Stomach (tissue), 9 donors: ENCODE results near the gene LDB2. TPM values are rescaled to one million over a fixed set of nuclear protein-coding genes. Genes with fewer than 3 reads are reported as not detected.

Source experiments
- DNase-seq, 2 donors: peaks; one replicate each; pipeline versions ENCODE4 v3.0.0 to v3.0.0-alpha.2; 2013 to 2019
- H3K27ac ChIP-seq, 5 donors: fragments of 200-600 bp in 4 of 5; sonication (generic) in 4 of 5; one replicate each; pipeline ENCODE4 v1.5.1; 2013 to 2019; ENCODE audit warnings: mild to moderate bottlenecking in 1 of 5, moderate library complexity in 1 of 5
- H3K27me3 ChIP-seq, 3 donors: fragments of 200-600 bp; sonication (generic); one replicate each; pipeline ENCODE4 v1.5.1; 2017 to 2019; ENCODE audit warnings: mixed run types in 1 of 3
- H3K36me3 ChIP-seq, 4 donors: fragments of 200-600 bp; sonication (generic); 1 replicate in 3 of 4; 2 replicates in 1 of 4; pipeline ENCODE4 v1.5.1; 2016 to 2019
- H3K4me1 ChIP-seq, 4 donors: fragments of 200-600 bp; sonication (generic); one replicate each; pipeline ENCODE4 v1.5.1; 2016 to 2019
- H3K4me3 ChIP-seq, 4 donors: fragments of 200-600 bp; sonication (generic) in 3 of 4; one replicate each; pipeline ENCODE4 v1.5.1; 2016 to 2019; ENCODE audit warnings: mild to moderate bottlenecking in 1 of 4
- H3K9me3 ChIP-seq, 4 donors: fragments of 200-600 bp; sonication (generic); one replicate each; pipeline ENCODE4 v1.5.1; 2016 to 2019
- EP300 ChIP-seq: sonication (generic); formaldehyde crosslinking; IDR thresholded peaks from one replicate; pipeline ENCODE4 v1.6.1; 2017; ENCODE audit warnings: antibody characterized with exemption
- POLR2A ChIP-seq, 4 donors: fragments of 450-650 bp; IDR thresholded peaks; one replicate each; pipeline ENCODE4 v1.6.1; 2016; ENCODE audit warnings: antibody characterized with exemption in 4 of 4, control low read depth in 2 of 4, mild to moderate bottlenecking in 1 of 4, moderate library complexity in 1 of 4
- POLR2AphosphoS5 ChIP-seq, 3 donors: sonication (generic); formaldehyde crosslinking; IDR thresholded peaks; one replicate each; pipeline ENCODE4 v1.6.1; 2016; ENCODE audit warnings: antibody characterized with exemption in 3 of 3
- whole genome bisulfite sequencing, 5 donors: extraction: QIAGEN DNeasy Blood & Tissue Kit in 3 of 5; methylation state at CpG; one replicate each; pipeline versions ENCODE4 v1.1.5 to v1.1.7; 2013 to 2018; 5-methylcytosine and 5-hydroxymethylcytosine counted together
- intact Hi-C: fragments of 100-400 bp; cut with DNase I; formaldehyde crosslinking; loops from one replicate; pipeline ENCODE4 v1.15.1; 2023; ENCODE audit warnings: low total_unique reads
- polyA plus RNA-seq, 3 donors: library from polyadenylated mRNA; stranded (reverse); fragments of 200-250 nt; gene quantifications; one replicate each; pipeline ENCODE4 v1.2.3, GENCODE V29; 2013
- total RNA-seq, 5 donors: library from RNA; depleted of rRNA; stranded (reverse); fragments of >200 nt; gene quantifications; one replicate each; pipeline versions ENCODE4 v1.1.0 to v1.2.3, GENCODE V29; 2014 to 2016
- TF ChIP-seq, protein P1 (sequence below), 7 experiments: fragments of 450-650 bp in 4 of 7; fragments of 200-600 bp in 3 of 7; sonication (generic) in 3 of 7; IDR thresholded peaks; one replicate each; pipeline ENCODE4 v1.5.1; 2016 to 2019; ENCODE audit warnings: antibody characterized with exemption in 7 of 7, control low read depth in 2 of 7, mild to moderate bottlenecking in 1 of 7
- donor health status: healthy with polysubstance abuse.
- donor health status: Bipolar disorder and iron deficiency.
- donor health status: healthy.

LDB2 gene
- total and polyA plus RNA-seq, 8 donors, result 6.2 to 63.3 (median 12.8) TPM

DNA sequence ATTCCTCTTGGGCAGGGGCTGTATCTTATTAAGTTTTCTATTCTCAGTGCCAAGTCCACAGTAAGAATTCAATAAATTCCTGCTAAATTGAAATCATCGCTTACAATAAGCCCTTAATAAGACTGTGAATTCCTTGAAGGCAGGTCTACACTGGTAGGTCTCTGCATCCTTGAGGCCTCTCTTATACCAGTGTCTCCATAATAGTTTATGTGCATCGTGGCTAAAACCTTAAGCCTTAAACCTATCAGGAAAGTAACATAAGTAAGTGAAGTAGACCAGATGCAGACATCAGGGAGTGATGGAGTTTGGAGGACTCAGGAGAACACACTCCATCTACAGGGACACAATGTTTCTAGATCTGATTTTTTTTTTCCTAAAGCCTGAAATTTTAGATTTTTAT is 240.3 kb downstream of the LDB2 start:
- no peaks in the 10 kb centered on the region for H3K9me3 ChIP-seq
- TF ChIP-seq POLR2A (IDR thresholded peaks at IDR 0.05) (no peak), POLR2AphosphoS5 (IDR thresholded peaks at IDR 0.05) (no peak), EP300 (no peak)
- TF ChIP-seq, protein P1, sequence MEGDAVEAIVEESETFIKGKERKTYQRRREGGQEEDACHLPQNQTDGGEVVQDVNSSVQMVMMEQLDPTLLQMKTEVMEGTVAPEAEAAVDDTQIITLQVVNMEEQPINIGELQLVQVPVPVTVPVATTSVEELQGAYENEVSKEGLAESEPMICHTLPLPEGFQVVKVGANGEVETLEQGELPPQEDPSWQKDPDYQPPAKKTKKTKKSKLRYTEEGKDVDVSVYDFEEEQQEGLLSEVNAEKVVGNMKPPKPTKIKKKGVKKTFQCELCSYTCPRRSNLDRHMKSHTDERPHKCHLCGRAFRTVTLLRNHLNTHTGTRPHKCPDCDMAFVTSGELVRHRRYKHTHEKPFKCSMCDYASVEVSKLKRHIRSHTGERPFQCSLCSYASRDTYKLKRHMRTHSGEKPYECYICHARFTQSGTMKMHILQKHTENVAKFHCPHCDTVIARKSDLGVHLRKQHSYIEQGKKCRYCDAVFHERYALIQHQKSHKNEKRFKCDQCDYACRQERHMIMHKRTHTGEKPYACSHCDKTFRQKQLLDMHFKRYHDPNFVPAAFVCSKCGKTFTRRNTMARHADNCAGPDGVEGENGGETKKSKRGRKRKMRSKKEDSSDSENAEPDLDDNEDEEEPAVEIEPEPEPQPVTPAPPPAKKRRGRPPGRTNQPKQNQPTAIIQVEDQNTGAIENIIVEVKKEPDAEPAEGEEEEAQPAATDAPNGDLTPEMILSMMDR (IDR thresholded peaks at IDR 0.05), result no peak
- no peaks in the 10 kb centered on the region for H3K36me3 ChIP-seq
- no peak overlapping the region for H3K27ac ChIP-seq
- DNase-seq, result no peak
- 82 to 93% (median 86%) methylated on average over 2 of the region's 2 CpGs for WGBS, 5 donors
- H3K4me3 ChIP-seq, result no peak overlapping the region
- intact Hi-C loops, result no loop called here
- H3K4me1 ChIP-seq, result peaks cover 0 to 23% (median 3%) of the 10 kb centered on the region in 4 donors
- no peaks in the 10 kb centered on the region for H3K27me3 ChIP-seq

DNA sequence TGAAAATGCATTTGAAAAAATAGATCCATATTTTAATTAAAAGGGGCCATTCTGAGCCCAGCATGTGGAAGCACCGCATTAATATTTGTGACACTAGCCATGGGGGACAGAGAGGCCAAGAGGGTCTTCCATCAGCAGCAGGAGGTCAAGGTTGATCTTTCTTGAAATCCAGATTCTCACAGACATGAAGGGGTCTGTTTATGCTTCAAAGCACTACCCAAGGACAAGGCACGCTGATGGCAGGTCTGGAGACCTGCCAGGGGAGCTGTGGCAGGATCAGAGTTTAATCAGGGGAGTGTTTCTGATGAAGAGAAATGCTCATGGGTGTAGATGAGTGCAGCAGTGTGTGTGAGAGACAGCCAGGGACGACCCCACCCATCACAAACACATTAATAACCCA is 243.3 kb downstream of the LDB2 start:
- intact Hi-C loops, result no loop called here
- TF ChIP-seq POLR2A (IDR thresholded peaks at IDR 0.05) (no peak), EP300 (no peak), POLR2AphosphoS5 (IDR thresholded peaks at IDR 0.05) (no peak)
- TF ChIP-seq, protein P1 (IDR thresholded peaks at IDR 0.05), result no peak
- no peak for DNase-seq
- WGBS, 5 donors, result 55 to 63% (median 58%) methylated on average over 3 of the region's 3 CpGs
- no peaks in the 10 kb centered on the region for H3K27me3 ChIP-seq
- no peak overlapping the region for H3K27ac ChIP-seq
- H3K4me3 ChIP-seq, result no peak overlapping the region
- H3K9me3 ChIP-seq, result no peaks in the 10 kb centered on the region
- peaks cover 0 to 34% (median 5%) of the 10 kb centered on the region in 4 donors for H3K4me1 ChIP-seq
- H3K36me3 ChIP-seq, result no peaks in the 10 kb centered on the region

DNA sequence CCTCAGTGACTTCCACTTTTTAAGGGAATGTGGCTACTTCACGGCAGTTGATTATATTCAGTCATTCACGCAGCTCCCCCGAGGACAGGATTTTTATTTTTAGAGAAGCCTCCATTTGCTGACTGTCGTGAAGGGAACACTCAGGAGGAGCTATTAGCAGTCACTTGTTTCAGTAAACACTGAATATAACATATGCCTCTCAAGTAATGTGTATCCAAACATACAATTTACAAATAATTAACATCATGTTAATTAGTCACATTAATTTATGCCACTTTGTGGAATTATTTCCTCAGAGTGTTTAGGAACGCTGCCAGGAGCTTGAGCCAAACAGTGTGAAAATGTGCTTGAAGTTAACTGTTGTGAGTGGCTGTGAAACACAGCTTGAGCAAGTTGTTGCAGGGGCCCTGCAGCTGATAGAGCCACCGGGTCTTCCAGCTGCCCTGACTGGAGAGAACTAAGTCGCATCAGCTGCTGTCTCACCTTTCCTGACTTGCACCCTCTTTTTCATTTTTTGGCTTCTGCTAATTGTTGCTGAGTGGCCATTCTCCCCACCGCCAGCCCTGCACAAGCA is 245.6 kb downstream of the LDB2 start:
- Histone ChIP-seq H3K27ac (no peak overlapping the region), H3K4me1 (peaks cover 0 to 25% (median 5%) of the 10 kb centered on the region in 4 donors), H3K4me3 (no peak overlapping the region), H3K36me3 (no peaks in the 10 kb centered on the region), H3K9me3 (no peaks in the 10 kb centered on the region), H3K27me3 (no peaks in the 10 kb centered on the region)
- WGBS, 5 donors, result 69 to 79% (median 78%) methylated on average over 8 of the region's 8 CpGs
- no peak for TF ChIP-seq EP300
- no peak for TF ChIP-seq POLR2AphosphoS5 (IDR thresholded peaks at IDR 0.05)
- no peak for TF ChIP-seq POLR2A (IDR thresholded peaks at IDR 0.05)
- TF ChIP-seq, protein P1 (IDR thresholded peaks at IDR 0.05), result no peak
- intact Hi-C loops, result no loop called here
- no peak for DNase-seq

DNA sequence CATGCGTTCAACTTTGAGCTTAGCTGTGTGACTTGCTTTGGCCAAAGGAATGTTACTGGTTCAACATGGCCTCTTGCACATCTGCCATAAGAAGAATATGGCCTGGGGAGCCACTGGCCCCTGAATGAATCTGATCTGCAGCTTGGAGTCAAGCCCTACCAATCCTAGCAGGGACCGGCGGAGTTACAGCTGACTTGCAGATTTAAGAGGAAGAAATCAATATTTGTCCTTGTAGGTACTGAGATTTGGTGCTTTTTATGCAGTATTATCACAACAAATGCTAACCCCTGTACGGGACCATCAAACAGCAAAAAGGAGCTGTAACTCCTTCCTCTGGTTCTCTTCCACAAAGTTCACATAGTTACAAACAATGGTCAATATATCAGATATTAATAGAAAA is 252.0 kb downstream of the LDB2 start:
- H3K36me3 ChIP-seq, result no peaks in the 10 kb centered on the region
- no peak for DNase-seq
- TF ChIP-seq, protein P1 (IDR thresholded peaks at IDR 0.05), result no peak
- no peak for TF ChIP-seq EP300
- TF ChIP-seq POLR2A (IDR thresholded peaks at IDR 0.05), result no peak
- no peak for TF ChIP-seq POLR2AphosphoS5 (IDR thresholded peaks at IDR 0.05)
- H3K4me3 ChIP-seq, result no peak overlapping the region
- intact Hi-C loops, result no loop called here
- H3K4me1 ChIP-seq, result no peaks in the 10 kb centered on the region
- H3K27ac ChIP-seq, result no peak overlapping the region
- no peaks in the 10 kb centered on the region for H3K27me3 ChIP-seq
- WGBS, 5 donors, result 87 to 94% (median 89%) methylated on average over 4 of the region's 4 CpGs
- H3K9me3 ChIP-seq, result no peaks in the 10 kb centered on the region
